H1 (cell line): ENCODE data around the gene GLUD1. TPM values are rescaled to one million over a fixed set of nuclear protein-coding genes. Genes with fewer than 3 reads are reported as not detected.

Source experiments
- RNF2 ChIP-seq: fragments of 200-900, 300-1000 bp; sonication (generic); IDR thresholded peaks from 2 replicates; pipeline ENCODE4 v1.7.1; 2016; ENCODE audit warnings: borderline replicate concordance, low read depth, mild to moderate bottlenecking, antibody characterized with exemption, low read length; ENCODE audit not compliant: poor library complexity, severe bottlenecking; ENCODE audit errors: missing control alignments
- polyA plus RNA-seq, 7 experiments: library from polyadenylated mRNA; depleted of rRNA in 3 of 7; stranded (reverse) in 5 of 7; unstranded in 2 of 7; fragments of >200 nt in 5 of 7; fragments of 200-250 nt in 2 of 7; gene quantifications; 1 replicate in 5 of 7; 2 replicates in 1 of 7; 4 replicates in 1 of 7; pipeline versions ENCODE4 v1.2.1 to v1.2.3, GENCODE V29; 2011 to 2013; ENCODE audit warnings: missing spikeins in 2 of 7, mixed read lengths in 2 of 7
- total RNA-seq: library from RNA; stranded (reverse); fragmentation: NEBNext Ultra II Directional; extraction: Animal tissue kit (Norgen Biotek cat#: 25700); gene quantifications from 2 replicates; pipeline ENCODE4 v1.2.1, GENCODE V29; 2021

GLUD1 gene
- total and polyA plus RNA-seq, 2 of the 8 experiments (the other 6 are each of a cell fraction or from before 2014, with no cell fraction given) = 41.0 to 96.2 TPM

DNA sequence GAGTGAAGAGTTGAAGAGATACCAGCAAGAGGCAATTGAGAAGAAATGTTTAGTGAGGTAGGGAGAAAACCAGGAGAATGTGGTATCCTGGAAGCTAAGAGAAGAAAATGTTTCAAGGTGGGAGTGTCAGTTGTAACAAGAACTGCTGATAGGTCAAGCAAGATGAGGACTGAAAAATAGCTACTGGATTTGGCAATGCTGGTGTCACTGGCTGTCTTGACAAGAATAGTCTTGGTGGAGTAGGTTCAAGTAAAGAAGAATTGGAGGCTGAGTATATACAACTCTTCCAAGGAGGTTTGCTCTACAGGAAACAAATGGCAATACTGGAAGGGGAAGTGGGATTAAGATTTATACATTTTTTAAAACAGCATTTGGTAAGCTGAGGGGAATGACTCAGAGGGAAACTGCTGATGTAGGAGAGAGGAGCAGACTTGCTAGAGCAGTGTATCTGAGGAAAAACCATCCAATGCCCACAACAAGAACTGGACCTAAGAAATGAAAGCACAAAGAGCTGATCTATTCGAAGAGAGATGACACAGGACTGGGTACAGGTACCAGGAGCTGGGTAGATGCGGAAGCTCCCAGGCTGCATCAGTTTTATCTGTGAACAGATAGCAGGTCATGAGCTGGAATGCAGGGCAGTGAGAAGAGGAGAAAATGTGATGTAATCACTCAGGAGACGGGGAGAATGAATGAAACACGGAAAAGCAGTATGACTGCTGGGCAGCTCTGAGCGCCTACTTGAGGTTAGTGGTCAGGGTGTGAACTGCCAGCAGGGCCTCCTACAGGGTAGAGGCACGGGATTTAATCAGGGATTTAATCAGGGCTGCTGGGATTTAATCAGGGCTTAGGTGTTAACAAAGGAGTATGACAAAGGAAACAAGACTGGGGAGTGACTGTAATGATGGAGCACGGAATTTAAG lies 40.0 kb downstream of the GLUD1 start (continued):
- TF ChIP-seq RNF2 = no peak
